ENCODE measurements around the gene TMEM269. TPM values are rescaled to one million over a fixed set of nuclear protein-coding genes. Genes with fewer than 3 reads are reported as not detected.

The TMEM269 gene
- total RNA-seq, 3 donors from 2014 or later, result under 0.01 to 0.59 (median 0.16) TPM

GRCh38 chr1:42831273-42831672, 46.5 kb downstream of the TMEM269 start:
- no peaks in the 10 kb centered on the region for H3K4me1 ChIP-seq
- no peaks in the 10 kb centered on the region for H3K27me3 ChIP-seq
- H3K27ac ChIP-seq, result no peak overlapping the region
- H3K9me3 ChIP-seq, result no peaks in the 10 kb centered on the region
- no peak overlapping the region for H3K4me3 ChIP-seq
- intact Hi-C loops (cut with DNase I; ENCODE audit: low total_unique reads), result no loop called here
- TF ChIP-seq POLR2A (IDR thresholded peaks at IDR 0.05), result no peak
- no peak for TF ChIP-seq CTCF (IDR thresholded peaks at IDR 0.05)
- no peak for TF ChIP-seq POLR2AphosphoS5 (IDR thresholded peaks at IDR 0.05)
- no peak for DNase-seq (ENCODE audit: low spot score in 2 of 2)
- H3K36me3 ChIP-seq, result no peaks in the 10 kb centered on the region

GRCh38 chr1:42832641-42833240, 48.0 kb downstream of the TMEM269 start:
- no peaks in the 10 kb centered on the region for H3K9me3 ChIP-seq
- TF ChIP-seq POLR2AphosphoS5 (IDR thresholded peaks at IDR 0.05) (no peak), POLR2A (IDR thresholded peaks at IDR 0.05) (no peak), CTCF (IDR thresholded peaks at IDR 0.05) (no peak)
- H3K4me1 ChIP-seq, result no peaks in the 10 kb centered on the region
- no peaks in the 10 kb centered on the region for H3K27me3 ChIP-seq
- H3K36me3 ChIP-seq, result no peaks in the 10 kb centered on the region
- no peak for DNase-seq (ENCODE audit: low spot score in 2 of 2)
- no peak overlapping the region for H3K4me3 ChIP-seq
- intact Hi-C loops (cut with DNase I; ENCODE audit: low total_unique reads), result no loop called here
- H3K27ac ChIP-seq, result no peak overlapping the region

- H3K4me1 ChIP-seq, result no peaks in the 10 kb centered on the region
- DNase-seq (ENCODE audit: low spot score in 2 of 2), result no peak
- no peaks in the 10 kb centered on the region for H3K36me3 ChIP-seq
- TF ChIP-seq POLR2AphosphoS5 (IDR thresholded peaks at IDR 0.05) (no peak), CTCF (IDR thresholded peaks at IDR 0.05) (no peak), POLR2A (IDR thresholded peaks at IDR 0.05) (no peak)
- H3K9me3 ChIP-seq, result no peaks in the 10 kb centered on the region
- H3K27me3 ChIP-seq, result no peaks in the 10 kb centered on the region
- H3K27ac ChIP-seq, result no peak overlapping the region
- H3K4me3 ChIP-seq, result no peak overlapping the region
- intact Hi-C loops (cut with DNase I; ENCODE audit: low total_unique reads), result no loop called here
Measured at GRCh38 chr1:42833981-42834380, 49.2 kb downstream of the TMEM269 start.

GRCh38 chr1:42834803-42835202, 50.0 kb downstream of the TMEM269 start:
- no peaks in the 10 kb centered on the region for H3K36me3 ChIP-seq
- TF ChIP-seq POLR2AphosphoS5 (IDR thresholded peaks at IDR 0.05) (no peak), CTCF (IDR thresholded peaks at IDR 0.05) (no peak), POLR2A (IDR thresholded peaks at IDR 0.05) (no peak)

GRCh38 chr1:42835422-42835821, 50.6 kb downstream of the TMEM269 start:
- Histone ChIP-seq H3K4me3 (no peak overlapping the region), H3K9me3 (no peaks in the 10 kb centered on the region), H3K4me1 (no peaks in the 10 kb centered on the region), H3K36me3 (no peaks in the 10 kb centered on the region), H3K27me3 (no peaks in the 10 kb centered on the region), H3K27ac (no peak overlapping the region)
- no peak for TF ChIP-seq POLR2A (IDR thresholded peaks at IDR 0.05)
- TF ChIP-seq CTCF (IDR thresholded peaks at IDR 0.05), result no peak
- TF ChIP-seq POLR2AphosphoS5 (IDR thresholded peaks at IDR 0.05), result no peak
- no peak for DNase-seq (ENCODE audit: low spot score in 2 of 2)
- intact Hi-C loops (cut with DNase I; ENCODE audit: low total_unique reads), result no loop called here

More at GRCh38 chr1:42834803-42835202, 50.0 kb downstream of the TMEM269 start:
- H3K4me1 ChIP-seq, result no peaks in the 10 kb centered on the region
- DNase-seq (ENCODE audit: low spot score in 2 of 2), result no peak
- intact Hi-C loops (cut with DNase I; ENCODE audit: low total_unique reads), result no loop called here
- H3K27me3 ChIP-seq, result no peaks in the 10 kb centered on the region
- H3K9me3 ChIP-seq, result no peaks in the 10 kb centered on the region
- H3K27ac ChIP-seq, result no peak overlapping the region
- H3K4me3 ChIP-seq, result no peak overlapping the region

All from breast epithelium (tissue), 4 donors.